Measurements from ENCODE around the gene CD93.

The CD93 gene

DNA sequence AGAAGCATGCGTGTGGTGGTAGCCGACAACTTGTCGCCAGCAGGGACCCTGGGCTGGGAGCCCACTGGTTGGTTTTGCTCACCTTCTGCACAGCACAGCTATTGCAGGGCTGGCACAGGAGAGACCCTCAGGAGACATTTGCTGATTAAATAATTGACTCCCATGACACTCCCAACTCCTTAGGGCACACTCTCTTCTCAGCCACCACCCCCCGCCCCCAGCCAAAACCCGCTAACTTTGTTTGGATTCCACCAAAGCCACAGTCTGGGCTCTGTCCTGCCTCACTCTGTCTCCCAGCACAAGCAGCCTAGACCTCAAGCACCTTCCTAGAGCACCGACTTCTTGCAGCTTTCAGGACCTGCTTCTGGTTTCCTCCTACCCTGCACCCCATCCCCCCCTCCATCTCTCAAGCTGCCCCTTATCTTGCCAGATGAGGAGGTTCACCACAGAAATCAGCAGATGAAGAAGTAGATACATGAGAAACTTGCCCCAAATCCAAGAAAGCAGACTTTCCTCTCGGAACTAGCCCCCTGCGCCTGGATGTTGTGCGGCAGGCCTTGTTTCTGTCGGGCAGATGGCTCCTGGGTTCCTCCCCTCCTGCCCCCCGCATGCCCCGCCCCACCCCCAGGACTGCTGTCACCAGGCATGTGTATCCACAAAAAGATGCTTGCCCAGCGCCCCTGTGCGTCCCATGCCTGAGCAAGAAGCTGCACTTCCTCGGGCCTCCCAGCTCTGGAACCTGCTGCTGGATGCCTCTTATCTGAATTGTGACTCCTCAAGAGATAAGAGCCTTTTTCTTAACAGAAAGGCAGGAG, 35.0 kb upstream of the CD93 start:
- DNase-seq (ENCODE audit: low read depth in 2 of 2), result no peak

DNA sequence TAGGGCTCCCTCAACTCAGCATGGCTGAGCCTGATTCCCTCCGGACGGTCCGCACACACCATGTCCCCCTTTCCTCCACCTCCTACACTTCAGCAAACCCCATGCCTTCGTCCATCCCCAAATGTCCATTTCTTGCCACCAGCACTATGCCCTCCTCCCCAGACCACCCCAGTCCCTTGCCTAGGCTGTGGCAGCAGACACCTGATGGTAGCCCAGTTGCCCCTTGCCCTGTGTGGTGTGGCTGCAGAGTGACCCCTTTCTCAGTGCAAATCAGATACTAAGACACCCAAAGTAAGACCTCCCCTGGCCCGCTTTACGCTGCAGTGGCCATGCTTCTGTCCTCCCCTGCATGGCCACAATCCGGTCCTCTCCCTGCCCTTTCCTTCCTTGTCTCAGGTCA, 34.1 kb upstream of the CD93 start:
- DNase-seq (ENCODE audit: low read depth in 2 of 2), result no peak

DNA sequence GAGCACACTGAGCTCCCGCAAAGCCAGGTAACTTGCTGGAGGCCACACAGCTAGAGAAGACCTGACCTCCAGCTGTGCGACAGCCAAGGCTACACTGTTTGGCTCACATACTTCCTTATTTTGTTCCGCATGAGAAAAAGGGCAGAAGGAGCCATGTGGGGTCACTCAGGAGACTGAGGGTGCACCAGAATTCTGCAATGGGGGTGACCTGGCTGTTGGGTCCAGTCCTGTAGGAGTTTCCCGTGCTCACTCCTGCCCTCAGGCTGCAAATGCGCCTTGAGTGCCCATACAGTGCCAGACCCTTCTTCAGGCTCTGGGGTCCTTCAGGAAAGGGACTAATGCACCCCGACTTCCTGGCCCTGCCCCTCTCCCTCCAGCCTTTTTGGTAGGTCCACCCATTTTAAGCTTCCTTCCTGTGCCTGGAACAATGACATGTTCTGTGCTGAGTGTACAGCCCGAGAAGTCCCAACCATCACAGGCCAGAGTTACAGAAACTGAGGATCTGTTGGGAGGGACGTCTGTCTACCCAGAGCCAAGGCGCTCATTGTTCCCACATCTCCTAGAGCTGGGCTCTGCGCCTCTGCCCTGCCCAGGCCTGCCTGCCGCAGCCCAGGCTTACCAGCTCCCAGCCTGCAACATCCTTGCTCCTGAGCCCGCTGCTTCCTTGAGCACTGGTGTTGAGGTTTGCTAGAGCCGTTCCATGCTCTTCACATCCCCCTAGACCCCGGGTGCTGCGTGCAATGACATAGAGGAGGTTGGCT, 33.5 kb upstream of the CD93 start:
- DNase-seq (ENCODE audit: low read depth in 2 of 2), result no peak

DNA sequence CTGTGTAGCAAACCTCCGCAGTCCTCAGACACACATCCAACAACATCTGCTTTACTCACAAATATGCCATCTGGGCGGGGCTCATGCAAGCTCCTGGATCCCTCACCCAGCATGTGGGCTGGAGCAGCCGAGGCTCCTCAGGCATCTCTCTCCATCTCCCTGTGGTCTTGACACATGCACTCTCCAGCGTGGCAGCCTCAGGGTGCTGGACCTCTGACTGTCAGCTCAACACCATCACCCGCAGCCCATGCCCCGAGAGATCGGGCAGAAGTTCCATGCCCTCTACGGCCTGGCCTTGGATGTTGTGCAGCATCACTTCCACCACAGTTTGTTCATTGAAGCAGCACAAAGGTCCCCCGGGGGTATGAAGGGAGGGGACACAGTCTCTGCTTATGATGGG, 32.6 kb upstream of the CD93 start:
- DNase-seq (ENCODE audit: low read depth in 2 of 2), result no peak

DNA sequence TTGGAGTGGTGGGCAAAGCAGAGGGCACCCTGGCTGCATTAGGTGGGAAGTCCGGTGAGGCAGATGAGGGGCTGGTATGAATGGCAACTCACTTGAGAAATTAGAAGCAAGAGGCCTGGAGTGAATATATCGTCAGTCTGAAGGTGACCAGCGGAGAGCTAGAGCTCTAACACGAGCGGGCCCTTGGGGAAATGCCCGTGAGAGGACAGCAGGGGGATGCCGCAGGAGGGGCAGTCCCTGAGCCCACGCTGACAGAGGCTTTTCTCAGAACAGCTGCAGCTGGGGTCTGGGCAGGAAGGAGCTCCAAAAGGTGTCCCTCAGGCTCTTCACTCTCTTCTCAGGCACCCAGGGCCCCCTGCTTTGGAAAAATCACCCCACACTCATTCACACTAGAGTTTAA, 32.0 kb upstream of the CD93 start:
- no peak for DNase-seq (ENCODE audit: low read depth in 2 of 2)

DNA sequence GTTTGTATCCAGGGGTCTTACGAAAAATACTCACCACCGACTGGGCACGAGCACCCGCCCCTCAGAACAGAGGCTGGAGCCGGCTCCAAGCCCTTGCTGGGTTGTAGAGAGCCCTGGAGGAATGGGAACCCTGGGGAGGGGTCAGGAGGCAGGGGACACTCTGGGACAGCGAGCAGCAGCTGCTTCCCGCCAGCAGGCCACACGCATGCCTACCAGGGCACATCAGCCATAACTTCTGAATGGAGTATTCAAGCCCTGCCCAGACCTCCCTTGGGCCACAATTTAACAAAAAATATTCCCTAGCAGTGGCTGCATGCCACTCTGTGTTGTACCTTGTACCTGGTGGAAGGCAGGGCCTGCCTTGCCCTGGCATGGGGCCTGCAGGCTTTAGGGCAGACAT, 31.6 kb upstream of the CD93 start:
- no peak for DNase-seq (ENCODE audit: low read depth in 2 of 2)

DNA sequence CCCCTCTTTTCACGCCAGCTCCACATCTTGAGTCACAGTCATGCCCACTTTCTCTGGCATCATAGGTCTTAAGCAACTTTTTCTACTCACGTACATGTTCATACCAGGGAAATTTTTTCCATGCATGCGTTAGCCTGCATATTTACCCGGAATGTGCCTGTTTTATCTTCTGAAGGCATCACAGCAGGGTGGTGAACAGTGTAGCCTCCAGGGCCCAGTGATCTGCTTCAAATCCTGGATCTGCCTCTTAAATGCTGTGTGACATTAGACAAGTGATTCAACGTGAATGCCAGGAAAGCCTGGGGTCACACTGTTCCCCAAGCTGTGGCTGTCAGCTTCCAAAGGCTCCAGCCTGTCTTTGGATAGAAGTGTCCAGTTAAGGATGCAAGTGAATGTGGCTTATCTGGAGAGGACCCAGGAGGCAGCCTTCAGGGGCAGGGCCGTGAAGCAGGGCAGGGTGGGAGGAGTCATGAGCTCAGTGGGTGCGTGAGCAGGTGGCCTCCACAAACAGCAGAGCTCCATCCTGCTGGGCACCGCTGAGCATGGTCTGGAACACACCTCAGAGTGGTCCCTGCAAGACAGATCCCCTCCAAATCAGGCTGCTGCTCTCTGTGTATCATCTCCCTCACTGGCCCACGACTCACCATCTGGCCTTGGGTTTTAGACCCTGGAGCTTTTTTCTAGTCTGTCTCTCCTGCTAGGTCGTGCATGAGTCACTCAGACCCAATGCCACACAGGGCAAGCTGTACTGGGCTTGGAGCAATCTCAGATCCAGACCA, 30.4 kb upstream of the CD93 start:
- DNase-seq (ENCODE audit: low read depth in 2 of 2), result no peak

DNA sequence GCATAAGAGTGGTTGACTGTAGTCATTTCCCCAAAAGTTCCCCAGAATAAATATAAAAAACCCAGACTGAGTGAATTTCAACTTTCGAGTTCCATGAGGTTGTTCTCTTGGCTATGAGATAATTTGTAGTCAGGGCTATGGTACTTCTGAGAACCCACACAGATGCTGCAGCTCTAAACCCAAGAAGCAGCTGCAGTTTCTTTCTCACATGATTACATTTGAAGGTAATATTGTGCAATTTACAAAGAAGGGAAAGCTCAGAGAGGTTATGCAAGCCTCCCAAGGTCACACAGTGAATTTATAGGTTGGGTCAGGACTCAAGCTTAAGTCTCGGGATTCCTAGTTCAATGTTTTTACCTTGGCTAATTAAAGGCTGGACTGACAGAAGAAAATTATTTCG, 29.7 kb upstream of the CD93 start:
- no peak for DNase-seq (ENCODE audit: low read depth in 2 of 2)

DNA sequence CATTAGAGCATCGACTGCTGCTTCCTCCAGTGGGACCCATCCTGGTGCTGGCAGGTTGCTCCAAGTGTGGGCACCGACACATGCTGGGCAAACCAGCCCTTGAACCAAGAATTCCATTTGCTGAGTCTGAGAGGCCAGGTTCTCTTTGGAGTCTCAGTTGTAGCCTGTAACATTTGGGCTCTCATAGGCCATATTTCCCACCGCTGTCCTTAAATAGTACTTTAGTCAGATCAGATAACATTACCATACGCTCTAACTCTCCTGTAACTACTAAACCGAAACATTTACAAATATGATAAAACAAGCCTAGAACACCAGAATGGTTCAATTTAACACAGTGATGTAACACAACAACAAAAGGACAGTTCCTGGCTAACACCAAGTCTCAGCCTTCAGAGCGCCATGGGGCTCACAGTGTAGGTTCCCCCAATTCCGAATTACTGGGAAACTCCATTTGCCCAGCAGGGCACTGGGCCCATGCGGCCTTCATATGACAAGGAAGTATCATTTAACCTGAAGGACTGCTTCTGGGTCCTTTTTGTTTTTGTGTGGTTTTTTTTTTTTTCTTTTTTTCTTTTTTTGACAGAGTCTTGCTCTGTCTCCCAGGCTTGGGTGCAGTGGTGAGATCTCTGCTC, 28.4 kb upstream of the CD93 start:
- DNase-seq (ENCODE audit: low read depth in 2 of 2), result no peak

DNA sequence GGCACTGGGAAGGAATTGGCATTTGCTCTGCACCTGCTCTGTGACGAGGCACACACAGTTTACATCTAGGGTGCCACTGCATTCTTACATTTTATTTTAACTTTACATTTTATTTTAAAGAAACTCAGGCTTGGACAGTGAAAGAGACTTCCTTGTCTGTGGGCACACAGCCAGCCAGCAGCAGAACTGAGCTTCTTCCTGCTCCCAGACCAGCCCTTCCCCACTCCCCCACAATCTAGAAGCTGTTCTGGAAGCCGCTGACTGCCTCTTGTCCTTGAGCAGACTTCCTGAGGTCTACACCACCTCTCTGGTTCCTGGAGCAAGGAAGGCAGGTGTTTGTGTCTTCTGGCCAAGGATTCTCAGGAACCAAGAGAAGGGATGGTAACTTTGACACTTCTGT, 27.9 kb upstream of the CD93 start:
- no peak for DNase-seq (ENCODE audit: low read depth in 2 of 2)

DNA sequence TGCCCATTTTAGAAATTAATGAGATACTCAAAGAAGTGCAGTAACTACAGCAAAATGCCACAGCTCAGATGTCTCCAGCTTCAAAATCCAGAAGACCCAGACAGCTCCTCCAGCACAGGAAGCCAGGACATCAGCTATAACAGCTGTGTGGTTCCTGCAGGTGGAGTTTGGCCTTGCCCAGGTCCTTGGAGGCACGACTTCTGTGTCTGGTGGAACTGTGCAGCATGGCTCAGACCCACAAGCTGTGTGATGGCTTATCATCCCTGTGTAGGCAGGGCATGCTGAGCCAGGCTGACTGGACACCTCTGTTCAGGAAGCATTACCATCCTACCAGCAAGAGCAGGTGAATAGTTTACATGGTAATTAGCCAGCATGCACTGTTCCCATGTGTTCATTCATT, 26.5 kb upstream of the CD93 start:
- DNase-seq (ENCODE audit: low read depth in 2 of 2), result no peak

DNA sequence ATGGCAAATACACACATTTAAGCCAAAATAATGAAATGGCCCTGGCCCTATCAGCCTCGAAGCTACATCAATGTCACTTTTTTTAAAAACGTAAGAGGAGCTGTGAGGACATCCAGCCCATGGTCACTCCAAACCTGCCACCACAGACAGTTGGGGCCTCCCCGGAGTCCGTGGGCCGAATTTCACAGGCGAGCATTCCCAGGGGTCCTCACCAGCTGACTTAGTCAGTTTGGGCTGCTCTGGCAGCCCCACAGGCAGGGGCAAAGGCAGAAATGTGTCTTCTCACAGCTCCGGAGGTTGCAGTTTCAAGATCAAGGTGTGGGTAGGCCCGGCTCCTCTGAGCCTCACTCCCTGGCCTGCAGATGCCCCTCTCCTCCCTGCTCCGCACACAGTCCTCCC, 25.8 kb upstream of the CD93 start:
- no peak for DNase-seq (ENCODE audit: low read depth in 2 of 2)

DNA sequence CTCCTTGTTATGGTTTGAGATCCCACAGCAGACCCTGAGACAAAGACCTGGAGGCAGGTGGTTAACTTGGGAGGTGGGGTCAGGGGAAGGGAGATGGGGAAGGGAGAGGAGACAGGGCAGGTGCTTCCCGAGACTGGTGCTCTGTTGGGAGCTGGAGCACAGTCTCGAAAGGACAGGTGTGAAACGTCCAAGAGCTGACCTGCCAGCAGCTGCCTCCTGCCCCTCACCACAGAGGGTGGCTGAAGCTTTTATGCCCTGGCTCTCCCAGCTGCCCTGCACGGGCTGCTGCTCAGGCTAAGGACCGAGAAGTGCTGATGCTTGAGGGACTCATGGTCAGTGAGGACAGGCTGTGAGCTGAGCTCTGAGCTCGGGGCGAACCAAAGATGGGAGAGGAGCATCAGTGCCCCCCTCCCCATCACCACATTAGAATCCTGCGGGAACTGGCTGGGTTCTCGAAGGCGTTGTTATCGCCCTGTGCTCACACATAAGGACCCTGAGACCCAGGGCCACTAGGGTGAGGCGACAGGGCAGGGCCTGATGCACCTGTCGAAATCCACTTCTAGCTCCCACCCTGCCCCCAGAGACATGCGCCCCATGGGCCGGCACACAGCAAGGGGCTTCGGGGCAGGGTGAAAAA, 25.3 kb upstream of the CD93 start:
- DNase-seq (ENCODE audit: low read depth in 2 of 2), result no peak

DNA sequence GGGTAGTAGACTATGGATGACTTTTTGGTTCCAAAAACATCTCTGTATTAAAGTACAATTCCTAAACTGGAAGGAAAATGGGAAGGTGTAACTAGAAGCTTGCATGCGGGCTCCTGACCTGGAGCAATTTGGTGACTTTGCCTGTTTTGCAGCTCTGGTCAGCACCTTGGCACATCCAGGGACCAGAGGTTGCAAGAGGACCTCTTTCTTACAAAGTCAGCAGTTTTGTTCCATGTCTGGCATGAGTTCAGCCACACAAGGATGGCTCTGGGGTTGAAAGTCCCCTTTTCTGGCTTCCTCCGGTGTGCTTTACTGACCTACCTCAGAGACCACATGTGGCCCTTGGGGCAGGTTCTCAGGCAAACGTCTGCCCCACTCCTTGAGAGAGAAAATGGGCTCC, 22.7 kb upstream of the CD93 start:
- DNase-seq (ENCODE audit: low read depth in 2 of 2), result no peak

DNA sequence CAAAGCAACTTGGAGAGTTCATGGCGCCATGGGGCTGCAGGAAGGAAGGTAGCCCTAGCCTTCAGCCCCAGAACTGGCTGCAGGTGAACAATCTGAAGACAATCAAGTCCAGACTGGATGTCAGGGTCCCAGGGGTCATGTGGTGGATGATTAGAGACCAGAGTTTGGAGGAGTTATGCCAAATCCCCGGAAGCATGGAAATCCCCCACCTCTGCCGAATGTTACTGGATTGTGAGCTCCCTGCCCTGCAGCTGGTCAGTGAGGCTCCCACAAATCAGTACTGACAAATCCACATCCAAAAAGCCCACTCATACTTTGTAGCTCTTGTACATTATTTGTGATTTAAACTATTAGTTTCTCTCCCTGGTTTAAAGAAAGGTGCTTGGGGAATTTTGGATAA, 21.3 kb upstream of the CD93 start:
- no peak for DNase-seq (ENCODE audit: low read depth in 2 of 2)

DNA sequence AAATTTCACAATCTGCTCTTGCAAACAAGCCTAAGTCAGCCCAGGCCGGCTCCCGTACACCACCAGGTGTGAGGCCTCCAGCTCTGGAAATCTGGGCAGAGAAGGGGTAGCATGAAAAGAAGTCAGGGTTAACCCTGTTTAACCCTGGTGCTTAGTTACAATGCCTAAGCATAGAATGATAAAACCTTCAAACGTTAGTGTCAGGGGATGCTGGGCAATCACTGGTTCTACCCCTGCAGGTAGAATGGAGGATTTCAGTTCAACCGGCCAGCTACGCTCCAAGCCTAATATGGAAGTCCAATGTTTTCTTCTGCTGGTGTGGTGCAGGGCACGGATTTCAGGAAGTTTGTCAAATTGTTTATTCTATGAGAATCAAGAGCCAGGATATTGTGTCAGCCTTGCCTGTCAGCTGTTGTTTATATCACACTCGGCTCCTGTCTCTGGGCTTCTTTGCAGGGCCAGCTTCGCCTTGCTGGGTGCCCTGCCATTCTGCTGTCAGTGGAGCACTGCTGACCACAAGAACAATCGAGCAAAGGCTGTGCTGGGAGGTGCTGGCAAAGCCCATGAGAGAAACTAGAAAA, 20.2 kb upstream of the CD93 start:
- no peak for DNase-seq (ENCODE audit: low read depth in 2 of 2)

DNA sequence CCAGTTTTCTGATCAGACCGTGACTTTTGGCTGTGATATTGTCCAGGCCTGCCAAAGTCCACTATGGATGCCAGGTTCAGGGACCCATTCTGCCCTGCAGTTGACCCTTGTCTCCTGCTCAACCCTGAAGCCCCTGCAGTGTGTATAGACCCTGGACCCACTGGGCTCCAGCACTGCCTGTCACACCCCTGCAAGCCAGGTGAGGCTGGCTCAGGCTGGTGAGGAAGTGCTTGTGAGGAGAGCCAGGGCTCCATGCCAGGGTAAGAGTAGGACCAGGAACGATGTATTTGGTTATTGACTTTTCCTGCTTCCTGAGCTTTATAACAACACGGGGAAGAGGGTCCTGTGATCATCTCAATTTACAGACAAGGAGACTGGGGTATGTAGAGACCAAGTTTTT, 19.1 kb upstream of the CD93 start:
- DNase-seq (ENCODE audit: low read depth in 2 of 2), result no peak

DNA sequence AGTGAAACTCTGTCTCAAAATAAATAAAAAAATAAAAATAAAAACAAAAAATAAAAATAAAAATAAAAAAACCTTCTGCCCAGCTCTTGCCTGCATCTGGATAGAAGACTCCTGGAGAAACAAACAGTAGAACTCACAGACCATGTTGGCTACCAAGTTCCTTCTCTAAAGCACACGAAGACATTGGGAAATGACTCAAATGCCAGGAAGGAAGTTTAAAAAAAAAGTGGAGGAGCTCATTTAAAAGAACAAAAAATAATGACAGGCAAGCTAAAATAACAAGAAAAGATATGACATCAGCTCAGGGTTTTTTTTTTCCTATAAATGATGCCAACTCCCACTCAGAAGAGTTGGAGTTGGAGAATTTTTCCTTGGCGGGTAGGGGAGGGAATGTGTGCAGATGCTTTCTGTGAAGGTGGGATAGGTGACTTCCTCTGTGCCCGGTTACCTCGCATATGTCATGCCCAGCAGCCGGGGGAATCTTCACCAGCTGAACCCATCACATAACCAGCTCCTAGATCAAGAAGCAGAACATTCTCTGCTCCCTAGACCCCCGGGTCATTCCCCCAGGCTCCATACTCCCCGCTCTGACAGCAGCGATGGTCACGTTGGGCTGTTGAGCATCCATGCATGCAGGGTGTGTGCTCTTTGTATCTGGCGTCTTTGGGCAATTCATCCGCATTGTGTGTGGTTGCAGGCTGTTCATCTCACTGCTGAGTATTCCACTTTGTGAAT, 17.3 kb upstream of the CD93 start:
- no peak for DNase-seq (ENCODE audit: low read depth in 2 of 2)

DNA sequence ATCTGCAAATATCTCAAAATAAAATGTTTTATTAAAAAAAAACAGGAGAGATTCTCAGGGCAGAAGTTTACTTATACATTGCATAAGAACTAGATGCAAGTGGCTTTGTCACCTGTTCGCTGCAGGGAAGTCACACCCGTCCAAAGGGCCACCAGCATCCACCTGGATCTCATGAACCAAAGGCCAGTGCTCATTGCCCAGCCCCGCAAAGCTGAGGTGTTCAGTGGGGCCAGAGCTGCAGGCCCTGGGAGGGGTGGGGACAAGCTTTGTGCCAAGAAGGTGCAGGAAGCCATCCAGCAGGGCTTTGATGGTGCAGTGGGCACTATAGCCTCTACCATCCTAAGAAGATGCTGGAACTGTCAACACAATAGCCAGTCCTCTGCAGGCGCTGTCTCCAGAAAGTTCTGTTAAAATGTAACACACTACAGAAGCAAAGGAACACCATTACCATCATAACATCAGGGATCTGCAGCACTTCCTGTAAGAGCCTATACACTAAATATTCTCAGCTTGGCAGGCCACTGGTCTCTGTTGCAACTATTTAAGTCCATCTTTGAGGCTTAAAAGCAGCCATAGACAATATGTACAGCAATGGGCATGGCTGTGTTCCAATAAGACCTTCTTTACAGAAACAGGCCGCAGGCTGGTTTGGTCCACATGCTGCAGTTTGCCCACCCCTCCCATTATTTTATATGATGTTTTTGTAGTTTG, 15.7 kb upstream of the CD93 start:
- DNase-seq (ENCODE audit: low read depth in 2 of 2), result no peak

DNA sequence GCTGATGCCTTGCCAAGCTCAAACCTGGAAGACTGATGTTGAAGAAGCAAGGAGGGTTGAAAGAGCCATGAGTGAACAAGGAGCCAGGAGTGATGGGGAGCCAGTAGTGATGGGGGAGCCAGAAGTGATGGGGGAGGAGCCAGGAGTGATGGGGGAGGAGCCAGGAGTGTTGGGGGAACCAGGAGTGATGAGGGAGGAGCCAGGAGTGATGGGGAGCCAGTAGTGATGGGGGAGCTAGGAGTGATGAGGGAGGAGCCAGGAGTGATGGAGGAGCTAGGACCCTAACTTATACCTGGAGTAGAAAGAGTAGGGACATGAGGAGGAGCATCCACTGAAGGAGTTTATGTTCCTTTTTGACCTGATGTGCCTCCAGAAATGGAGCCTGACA, 14.6 kb upstream of the CD93 start:
- no peak for DNase-seq (ENCODE audit: low read depth in 2 of 2)

Measured in stimulated activated CD8-positive, alpha-beta memory T cell treated with anti-CD3 and anti-CD28 coated beads, Interleukin-2, amount 100 ng/mL, for 1 hour (primary cell).